Measurements from ENCODE around the gene RERE.
"Not testable (repeated sequence)": the region's sequence is repeated elsewhere in the genome, so short reads cannot be mapped to it uniquely, and the experiment has no call there.

RERE gene

GRCh38 chr1:8598783-8599182 lies 218.7 kb downstream of the RERE start:
- no peak for DNase-seq

GRCh38 chr1:8598060-8598724 lies 219.2 kb downstream of the RERE start:
- DNase-seq, result no peak

- no peak for DNase-seq
Observed at GRCh38 chr1:8597455-8597854, 220.0 kb downstream of the RERE start.

GRCh38 chr1:8595941-8596340 lies 221.5 kb downstream of the RERE start:
- no peak for DNase-seq

- DNase-seq, result no peak
Observed at GRCh38 chr1:8595332-8595731, 222.1 kb downstream of the RERE start.

GRCh38 chr1:8593292-8593691 lies 224.1 kb downstream of the RERE start:
- DNase-seq, result not testable (repeated sequence)

GRCh38 chr1:8591569-8591968 lies 225.9 kb downstream of the RERE start:
- no peak for DNase-seq

- no peak for DNase-seq
Observed at GRCh38 chr1:8590721-8591351, 226.6 kb downstream of the RERE start.

- DNase-seq, result no peak
Observed at GRCh38 chr1:8589571-8589970, 227.9 kb downstream of the RERE start.

- DNase-seq, result no peak
Observed at GRCh38 chr1:8587784-8588183, 229.7 kb downstream of the RERE start.

- DNase-seq, result no peak
Observed at GRCh38 chr1:8586438-8586837, 231.0 kb downstream of the RERE start.

- DNase-seq, result no peak
Observed at GRCh38 chr1:8584316-8584715, 233.1 kb downstream of the RERE start.

- DNase-seq, result no peak
Observed at GRCh38 chr1:8583031-8583430, 234.4 kb downstream of the RERE start.

GRCh38 chr1:8580566-8580965 lies 236.9 kb downstream of the RERE start:
- no peak for DNase-seq

GRCh38 chr1:8578936-8579335 lies 238.5 kb downstream of the RERE start:
- DNase-seq, result no peak

- DNase-seq, result no peak
Observed at GRCh38 chr1:8578132-8578877, 239.1 kb downstream of the RERE start.

- no peak for DNase-seq
Observed at GRCh38 chr1:8574985-8575384, 242.5 kb downstream of the RERE start.

GRCh38 chr1:8572106-8572505 lies 245.3 kb downstream of the RERE start:
- DNase-seq, result no peak

- DNase-seq, result no peak
Observed at GRCh38 chr1:8571200-8571984, 246.0 kb downstream of the RERE start.

- no peak for DNase-seq
Observed at GRCh38 chr1:8570465-8570864, 247.0 kb downstream of the RERE start.

- no peak for DNase-seq
Observed at GRCh38 chr1:8569242-8569641, 248.2 kb downstream of the RERE start.

- no peak for DNase-seq
Observed at GRCh38 chr1:8568837-8569236, 248.6 kb downstream of the RERE start.

GRCh38 chr1:8567146-8567545 lies 250.3 kb downstream of the RERE start:
- DNase-seq, result no peak
